RWPE1 (cell line): Measurements from ENCODE around the gene BMP8A.

ENCODE experiments used
- CTCF ChIA-PET: fragments of 350-600 bp; sonication (Branson Sonifier 250); formaldehyde crosslinking; extraction: SDS; loops from one replicate; lab custom pipeline; 2021; lab: Yijun Ruan, JAX
- POLR2A ChIA-PET: fragments of 400-600 bp; formaldehyde crosslinking; extraction: SDS; loops from one replicate; lab custom pipeline; 2020; ENCODE audit warnings: antibody characterized with exemption; ENCODE audit not compliant: low non-redundant PET; lab: Yijun Ruan, JAX
- DNase-seq: peaks from one replicate; pipeline ENCODE4 v3.0.0; 2012; ENCODE audit warnings: low spot score
- H3K27ac ChIP-seq: fragments of 450-650 bp; 2 replicates; pipeline ENCODE4 v1.5.1; 2017
- TF ChIP-seq, protein P1 (sequence below): fragments of 450-650 bp; conservative IDR thresholded peaks from 2 replicates; pipeline ENCODE4 v1.5.1; 2017; ENCODE audit warnings: low read depth, mild to moderate bottlenecking

The BMP8A gene

DNA sequence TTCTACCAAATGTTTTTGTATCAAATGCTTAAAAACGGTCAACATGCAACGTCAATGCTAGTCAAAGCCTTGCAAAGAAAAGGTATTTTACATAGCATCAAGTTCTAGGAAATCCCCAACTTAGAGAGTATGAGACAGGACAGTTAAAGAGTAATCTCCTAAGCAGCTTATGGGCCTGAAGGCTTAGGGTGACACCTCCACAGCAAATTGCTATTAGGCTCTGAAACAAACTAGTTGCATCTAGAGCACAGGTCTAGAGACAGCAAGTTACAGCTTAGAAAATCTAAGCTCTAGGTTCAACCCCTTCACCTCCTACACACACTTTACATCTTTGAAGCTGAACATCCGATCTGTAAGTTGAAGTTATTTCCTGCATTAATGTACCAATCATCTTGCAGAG, 71.5 kb downstream of the BMP8A start:
- no peak for DNase-seq
- POLR2A ChIA-PET, result no interaction called here
- TF ChIP-seq, protein P1, sequence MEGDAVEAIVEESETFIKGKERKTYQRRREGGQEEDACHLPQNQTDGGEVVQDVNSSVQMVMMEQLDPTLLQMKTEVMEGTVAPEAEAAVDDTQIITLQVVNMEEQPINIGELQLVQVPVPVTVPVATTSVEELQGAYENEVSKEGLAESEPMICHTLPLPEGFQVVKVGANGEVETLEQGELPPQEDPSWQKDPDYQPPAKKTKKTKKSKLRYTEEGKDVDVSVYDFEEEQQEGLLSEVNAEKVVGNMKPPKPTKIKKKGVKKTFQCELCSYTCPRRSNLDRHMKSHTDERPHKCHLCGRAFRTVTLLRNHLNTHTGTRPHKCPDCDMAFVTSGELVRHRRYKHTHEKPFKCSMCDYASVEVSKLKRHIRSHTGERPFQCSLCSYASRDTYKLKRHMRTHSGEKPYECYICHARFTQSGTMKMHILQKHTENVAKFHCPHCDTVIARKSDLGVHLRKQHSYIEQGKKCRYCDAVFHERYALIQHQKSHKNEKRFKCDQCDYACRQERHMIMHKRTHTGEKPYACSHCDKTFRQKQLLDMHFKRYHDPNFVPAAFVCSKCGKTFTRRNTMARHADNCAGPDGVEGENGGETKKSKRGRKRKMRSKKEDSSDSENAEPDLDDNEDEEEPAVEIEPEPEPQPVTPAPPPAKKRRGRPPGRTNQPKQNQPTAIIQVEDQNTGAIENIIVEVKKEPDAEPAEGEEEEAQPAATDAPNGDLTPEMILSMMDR, result no peak
- CTCF ChIA-PET, result no interaction called here
- H3K27ac ChIP-seq, result no peak overlapping the region

DNA sequence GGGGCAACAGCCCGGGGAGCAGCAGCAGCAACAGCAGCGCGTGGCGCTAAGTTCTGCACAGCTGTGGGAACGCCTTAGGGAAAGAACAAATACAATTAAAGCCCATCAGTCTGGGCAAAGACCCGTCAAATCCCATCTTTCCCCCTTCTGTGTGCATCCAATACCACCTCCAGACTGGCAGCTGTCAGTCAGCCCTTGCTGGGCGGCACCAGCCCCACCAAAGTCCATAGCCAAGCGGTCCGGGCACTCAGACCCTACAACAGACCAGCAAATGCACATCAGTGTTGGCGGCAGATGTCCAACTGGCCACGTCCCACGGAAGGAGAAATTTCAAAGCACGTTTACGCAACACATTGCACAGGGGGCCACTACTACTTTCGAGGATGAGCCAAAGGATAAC, 72.2 kb downstream of the BMP8A start:
- no peak for DNase-seq
- CTCF ChIA-PET, result no interaction called here
- 0 out of 2 replicates have a peak overlapping the region, but pooled peaks have one; percentile 7 for H3K27ac ChIP-seq
- TF ChIP-seq, protein P1, result no peak
- POLR2A ChIA-PET, result no interaction called here

DNA sequence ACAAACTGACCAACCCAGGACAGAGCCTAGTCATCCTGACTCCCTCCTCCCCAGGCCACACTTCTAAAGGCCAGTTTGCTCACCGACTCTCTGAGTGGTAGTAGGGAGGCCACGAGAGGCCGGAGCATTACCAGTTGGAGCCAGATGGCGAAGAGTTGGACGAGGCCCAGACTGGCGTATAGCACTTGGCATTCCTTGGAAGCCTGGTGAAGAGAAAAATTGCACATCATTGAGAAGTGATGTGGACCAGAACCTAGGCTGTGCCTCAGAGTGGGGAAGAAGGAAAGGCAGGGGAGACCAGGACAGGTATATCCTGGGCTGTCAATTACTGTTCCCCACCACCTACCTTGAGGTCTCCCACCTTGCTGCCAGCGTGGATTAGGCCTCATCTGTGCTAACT, 72.9 kb downstream of the BMP8A start:
- ChIA-PET CTCF (no interaction called here), POLR2A (no interaction called here)
- H3K27ac ChIP-seq, result no peak overlapping the region
- TF ChIP-seq, protein P1, result no peak
- no peak for DNase-seq

DNA sequence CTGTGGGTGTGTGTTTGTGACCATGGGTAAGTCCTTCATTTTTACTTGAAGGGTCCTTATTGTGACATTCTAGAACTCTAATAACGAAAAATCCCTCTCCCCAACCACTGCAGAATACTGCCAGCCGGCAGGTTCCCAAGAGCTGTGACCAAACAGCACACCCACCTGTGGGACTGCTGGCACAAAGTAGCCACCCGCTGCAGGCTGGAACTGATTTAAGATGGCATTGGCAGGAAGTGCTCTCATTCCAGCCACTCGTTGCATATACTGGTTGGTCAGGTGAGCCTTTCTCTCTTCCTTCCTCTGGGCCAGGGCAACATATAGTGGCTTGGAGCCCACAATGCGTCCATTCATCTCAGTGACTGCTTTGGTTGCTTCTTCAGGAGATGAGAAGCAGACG, 73.5 kb downstream of the BMP8A start:
- no peak for DNase-seq
- ChIA-PET CTCF (no interaction called here), POLR2A (no interaction called here)
- TF ChIP-seq, protein P1, result no peak
- no peak overlapping the region; the same call in 1 of the 2 replicates for H3K27ac ChIP-seq

DNA sequence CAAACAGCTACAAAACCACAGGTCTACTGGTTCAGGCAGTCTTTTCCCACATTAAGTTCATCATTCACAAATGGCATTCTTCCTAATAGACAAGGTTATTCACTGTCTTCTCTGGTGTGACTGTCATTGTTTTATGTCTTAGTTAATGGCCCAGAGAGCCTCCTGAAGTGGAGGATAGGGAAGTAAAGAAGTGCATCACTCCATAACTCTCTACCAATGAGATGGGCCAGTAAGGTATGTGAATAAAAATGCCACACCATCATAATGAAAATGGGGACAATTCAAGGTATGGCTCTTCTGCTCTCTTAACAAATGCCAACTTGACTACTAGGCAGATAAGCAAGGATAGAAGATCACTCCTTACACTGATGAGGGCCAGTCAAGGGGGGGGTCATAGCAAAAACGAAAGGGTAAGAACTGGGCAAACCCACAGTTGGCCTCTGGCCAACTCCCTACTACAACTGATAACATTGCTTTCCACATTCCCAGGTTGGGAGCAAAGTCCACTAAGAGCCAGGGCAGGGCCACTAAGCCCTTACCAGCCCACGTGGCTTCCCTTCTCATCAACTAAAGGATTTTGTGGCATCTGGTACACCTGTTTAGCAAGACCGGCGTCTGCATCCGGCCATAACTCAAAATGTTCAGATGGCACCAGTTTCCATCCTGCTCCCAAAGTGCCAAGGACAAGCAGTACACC, 75.2 kb downstream of the BMP8A start:
- DNase-seq, result no peak
- TF ChIP-seq, protein P1, result no peak
- CTCF ChIA-PET, result interaction anchor here (1.2 kb wide), 1 partner anchor 154 kb away, joined by 5 read pairs; no protein-coding TSS in a partner anchor
- POLR2A ChIA-PET, result no interaction called here
- no peak overlapping the region for H3K27ac ChIP-seq

DNA sequence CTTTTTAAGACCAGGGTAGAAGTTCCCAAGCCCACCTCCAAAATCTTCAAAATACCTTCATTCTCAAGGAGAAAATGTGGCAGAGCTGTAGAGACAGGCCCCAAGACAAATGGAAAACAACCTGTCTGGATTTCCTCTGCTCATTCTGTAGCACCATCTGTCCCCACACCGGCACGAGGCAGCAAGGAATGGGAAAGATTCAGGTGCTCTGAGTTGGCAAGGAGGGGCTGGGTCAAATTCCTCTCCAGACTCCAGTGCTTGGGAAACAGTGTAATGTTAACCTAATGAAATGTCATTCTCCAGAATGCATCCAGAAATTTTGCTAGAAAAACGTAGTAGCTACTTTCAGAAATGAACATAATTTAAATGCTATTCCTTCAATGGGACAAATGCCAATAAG, 75.9 kb downstream of the BMP8A start:
- TF ChIP-seq, protein P1, result no peak
- CTCF ChIA-PET, result no interaction called here
- POLR2A ChIA-PET, result no interaction called here
- no peak overlapping the region for H3K27ac ChIP-seq
- no peak for DNase-seq
